ENCODE measurements around the gene DTNB.

DTNB gene

GRCh38 chr2:25473758-25474340 lies 199.5 kb downstream of the DTNB start (continued):
- TF ChIP-seq ZNF530 (tag by site-specific recombination; IDR thresholded peaks at IDR 0.05; ENCODE audit: low read depth) (no peak), PRDM2 (tag by site-specific recombination; IDR thresholded peaks at IDR 0.05; ENCODE audit: borderline replicate concordance) (no peak), FEZF1 (tag by site-specific recombination; IDR thresholded peaks at IDR 0.05) (no peak), PRDM6 (tag by site-specific recombination; IDR thresholded peaks at IDR 0.05) (peak; percentile 90), ZNF768 (tag by site-specific recombination; IDR thresholded peaks at IDR 0.05) (no peak), ZNF518A (tag by site-specific recombination; conservative IDR thresholded peaks at IDR 0.05; ENCODE audit: low read depth) (no peak), ZNF621 (tag by site-specific recombination; IDR thresholded peaks at IDR 0.05) (no peak), ZNF433 (tag by site-specific recombination; IDR thresholded peaks at IDR 0.05; ENCODE audit: low read depth) (no peak), ZNF223 (tag by site-specific recombination; IDR thresholded peaks at IDR 0.05) (no peak), ZNF184 (tag by site-specific recombination; IDR thresholded peaks at IDR 0.05) (no peak), ZNF350 (tag by site-specific recombination; IDR thresholded peaks at IDR 0.05) (no peak), ZNF600 (tag by site-specific recombination; IDR thresholded peaks at IDR 0.05) (peak; percentile 74; the same call in 1 of the 2 replicates), ZNF404 (tag by site-specific recombination; IDR thresholded peaks at IDR 0.05) (no peak), ZSCAN18 (tag by site-specific recombination; IDR thresholded peaks at IDR 0.05) (no peak), ZNF202 (tag by site-specific recombination; IDR thresholded peaks at IDR 0.05; ENCODE audit: borderline replicate concordance) (no peak), ZNF510 (tag by site-specific recombination; IDR thresholded peaks at IDR 0.05; ENCODE audit: insufficient replicate concordance) (no peak), AEBP2 (tag by site-specific recombination; IDR thresholded peaks at IDR 0.05; ENCODE audit: borderline replicate concordance) (no peak), ZNF704 (tag by site-specific recombination; IDR thresholded peaks at IDR 0.05) (no peak), ZNF660 (tag by site-specific recombination; IDR thresholded peaks at IDR 0.05) (0 out of 2 replicates have a peak, but pooled peaks have one; percentile 27), ZNF140 (tag by site-specific recombination; IDR thresholded peaks at IDR 0.05) (no peak), ZNF174 (tag by site-specific recombination; IDR thresholded peaks at IDR 0.05) (no peak), KLF7 (tag by site-specific recombination; IDR thresholded peaks at IDR 0.05; ENCODE audit: borderline replicate concordance) (no peak), ZNF248 (tag by site-specific recombination; IDR thresholded peaks at IDR 0.05) (no peak)
